T47D (cell line): ENCODE results near the gene VSX1.

Experiments used
- DNase-seq, 2 experiments: peaks; one replicate each; pipeline versions ENCODE4 v3.0.0 to v3.0.0-alpha.2; 2011 to 2012; ENCODE audit warnings: low read depth in 1 of 2, low spot score in 1 of 2
- JUND ChIP-seq: IDR thresholded peaks from 2 replicates; pipeline ENCODE4 v1.6.1; 2012; ENCODE audit warnings: low read depth
- in situ Hi-C: cut with HindIII; loops from 2 replicates; pipeline ENCODE4 v1.10.0; 2016; ENCODE audit warnings: low sequenced_read_pairs, low pct_unique_long_range_greater_than_20kb

Gene VSX1

GRCh38 chr20:25103526-25103925 lies 21.6 kb upstream of the VSX1 start:
- no peak for TF ChIP-seq JUND
- DNase-seq: no peak
- in situ Hi-C loops: no loop called here

GRCh38 chr20:25100914-25101313 lies 19.0 kb upstream of the VSX1 start:
- no peak for TF ChIP-seq JUND
- DNase-seq: peak in 1 of 2 experiments; percentile 33
- in situ Hi-C loops: no loop called here

- no peak for DNase-seq
- in situ Hi-C loops: no loop called here
- TF ChIP-seq JUND: no peak
Measured at GRCh38 chr20:25099601-25100140, 17.7 kb upstream of the VSX1 start.

- TF ChIP-seq JUND: no peak
- in situ Hi-C loops: no loop called here
- no peak for DNase-seq
Measured at GRCh38 chr20:25097498-25097897, 15.6 kb upstream of the VSX1 start.

- DNase-seq: no peak
- in situ Hi-C loops: no loop called here
- no peak for TF ChIP-seq JUND
Measured at GRCh38 chr20:25090492-25091429, 8.8 kb upstream of the VSX1 start.

- no peak for DNase-seq
- no peak for TF ChIP-seq JUND
- in situ Hi-C loops: no loop called here
Measured at GRCh38 chr20:25089662-25090061, 7.7 kb upstream of the VSX1 start.

- in situ Hi-C loops: no loop called here
- DNase-seq: no peak
- no peak for TF ChIP-seq JUND
Measured at GRCh38 chr20:25089096-25089495, 7.2 kb upstream of the VSX1 start.

GRCh38 chr20:25088267-25088666 lies 6.3 kb upstream of the VSX1 start:
- no peak for TF ChIP-seq JUND
- in situ Hi-C loops: no loop called here
- no peak for DNase-seq

- no peak for TF ChIP-seq JUND
- in situ Hi-C loops: no loop called here
- DNase-seq: no peak
Measured at GRCh38 chr20:25087186-25087929, 5.4 kb upstream of the VSX1 start.

- in situ Hi-C loops: no loop called here
- no peak for TF ChIP-seq JUND
- no peak for DNase-seq
Measured at GRCh38 chr20:25085756-25086495, 4.0 kb upstream of the VSX1 start.

- DNase-seq: no peak
- no peak for TF ChIP-seq JUND
- in situ Hi-C loops: no loop called here
Measured at GRCh38 chr20:25084626-25085187, 2.8 kb upstream of the VSX1 start.
